Activated naive CD4-positive, alpha-beta T cell treated with anti-CD3 and anti-CD28 coated beads, Interleukin-2, amount 50 U/mL, for 16 hours (primary cell): Measurements from ENCODE around the gene MLXIP.
"Not testable (repeated sequence)": the region's sequence is repeated elsewhere in the genome, so short reads cannot be mapped to it uniquely, and the experiment has no call there.

ENCODE experiments used
- DNase-seq: peaks from one replicate; pipeline ENCODE4 v3.0.0-alpha.2; 2020

Gene MLXIP

GRCh38 chr12:122078141-122079032, at the start of gene MLXIP:
Gene MLXIP (plus strand): TSS chr12:122078756. CDS start chr12:122078854, 98 bp downstream.
- peak; percentile 87 for DNase-seq

GRCh38 chr12:122028905-122029560, 49.5 kb upstream of the MLXIP start:
- no peak for DNase-seq

- DNase-seq = no peak
These were observed 48.7 kb upstream of the MLXIP start for GRCh38 chr12:122029620-122030423.

- DNase-seq = no peak
These were observed 48.0 kb upstream of the MLXIP start for GRCh38 chr12:122030424-122031035.

- DNase-seq = peak; percentile 59
These were observed 47.0 kb upstream of the MLXIP start for GRCh38 chr12:122031342-122032216.

GRCh38 chr12:122032580-122032979, 46.0 kb upstream of the MLXIP start:
- DNase-seq = no peak

GRCh38 chr12:122035292-122035691, 43.3 kb upstream of the MLXIP start:
- no peak for DNase-seq

- no peak for DNase-seq
These were observed 42.4 kb upstream of the MLXIP start for GRCh38 chr12:122036153-122036552.

GRCh38 chr12:122040579-122041386, 37.8 kb upstream of the MLXIP start:
- DNase-seq = no peak

- DNase-seq = not testable (repeated sequence)
These were observed 37.1 kb upstream of the MLXIP start for GRCh38 chr12:122041458-122041857.

GRCh38 chr12:122042910-122043309, 35.6 kb upstream of the MLXIP start:
- no peak for DNase-seq

GRCh38 chr12:122043476-122043875, 35.1 kb upstream of the MLXIP start:
- no peak for DNase-seq

- no peak for DNase-seq
These were observed 33.3 kb upstream of the MLXIP start for GRCh38 chr12:122045262-122045661.

- DNase-seq = no peak
These were observed 32.4 kb upstream of the MLXIP start for GRCh38 chr12:122046145-122046544.

- no peak for DNase-seq
These were observed 30.4 kb upstream of the MLXIP start for GRCh38 chr12:122048151-122048550.

GRCh38 chr12:122049827-122050226, 28.7 kb upstream of the MLXIP start:
- no peak for DNase-seq

GRCh38 chr12:122050706-122051105, 27.9 kb upstream of the MLXIP start:
- DNase-seq = no peak

- DNase-seq = no peak
These were observed 27.2 kb upstream of the MLXIP start for GRCh38 chr12:122051231-122051876.

GRCh38 chr12:122052285-122052684, 26.3 kb upstream of the MLXIP start:
- DNase-seq = no peak

- DNase-seq = no peak
These were observed 23.6 kb upstream of the MLXIP start for GRCh38 chr12:122054842-122055520.
